Ovary (tissue), 9 donors: ENCODE data around the gene KLHL41. TPM values are rescaled to one million over a fixed set of nuclear protein-coding genes. Genes with fewer than 3 reads are reported as not detected.
A peak's percentile ranks its signal among the peaks of the same experiment; 100 is the strongest.

ENCODE experiments used
- DNase-seq, 5 donors: peaks; one replicate each; pipeline ENCODE4 v3.0.0-alpha.2; 2019 to 2020
- H3K27ac ChIP-seq, 2 donors: fragments of 200-600 bp; one replicate each; pipeline versions ENCODE4 v1.5.1 to v1.8.0; 2019 to 2022
- H3K27me3 ChIP-seq: fragments of 200-600 bp; one replicate; pipeline ENCODE4 v1.8.0; 2022
- H3K36me3 ChIP-seq: fragments of 200-600 bp; sonication (generic); one replicate; pipeline ENCODE4 v1.5.1; 2019
- H3K4me1 ChIP-seq: one replicate; pipeline ENCODE4 v1.8.1; 2013; ENCODE audit warnings: mild to moderate bottlenecking, moderate library complexity; ENCODE audit not compliant: insufficient read depth
- H3K4me3 ChIP-seq: fragments of 200-600 bp; sonication (generic); one replicate; pipeline ENCODE4 v1.5.1; 2017
- H3K9me3 ChIP-seq, 2 donors: fragments of 200-600 bp in 1 of 2; sonication (generic) in 1 of 2; one replicate each; pipeline versions ENCODE4 v1.5.1 to v1.8.1; 2013 to 2019; ENCODE audit warnings: mild to moderate bottlenecking in 1 of 2, moderate library complexity in 1 of 2
- EP300 ChIP-seq: sonication (generic); formaldehyde crosslinking; IDR thresholded peaks from one replicate; pipeline ENCODE4 v1.6.1; 2017; ENCODE audit warnings: antibody characterized with exemption
- POLR2A ChIP-seq: fragments of 450-650 bp; IDR thresholded peaks from one replicate; pipeline ENCODE4 v1.6.1; 2017; ENCODE audit warnings: antibody characterized with exemption, mild to moderate bottlenecking, moderate library complexity
- WGBS, 3 donors: extraction: QIAGEN DNeasy Blood & Tissue Kit in 1 of 3; methylation state at CpG; one replicate each; pipeline versions ENCODE4 v1.1.5 to v1.1.7; 2013 to 2017; 5-methylcytosine and 5-hydroxymethylcytosine counted together
- intact Hi-C, 4 donors: fragments of 100-400 bp; cut with DNase I; formaldehyde crosslinking; loops; one replicate each; pipeline versions ENCODE4 v1.11.0 to v1.15.1; 2022 to 2023
- polyA plus RNA-seq, 2 donors: library from polyadenylated mRNA; stranded (reverse); fragments of 200-250 nt in 1 of 2; fragments of 350-450 nt in 1 of 2; fragmentation: Illumina TruSeq in 1 of 2; extraction: RNeasy Lipid Tissue Mini Kit (QIAGEN cat#74804) in 1 of 2; gene quantifications; one replicate each; pipeline ENCODE4 v1.2.3, GENCODE V29; 2013 to 2014
- total RNA-seq, 7 donors: library from RNA; depleted of rRNA in 2 of 7; stranded (reverse); fragments of >200 nt in 2 of 7; fragmentation: NEBNext Ultra II Directional in 3 of 7; extraction: Animal tissue kit (Norgen Biotek cat#: 25700) in 3 of 7; gene quantifications; one replicate each; pipeline versions ENCODE4 v1.1.0 to v1.2.4, GENCODE V29; 2016 to 2023
- TF ChIP-seq, protein P1 (sequence below), 3 donors: fragments of 450-650 bp in 2 of 3; fragments of 200-600 bp in 1 of 3; IDR thresholded peaks; one replicate each; pipeline versions ENCODE4 v1.5.1 to v1.8.0; 2016 to 2022; ENCODE audit warnings: antibody characterized with exemption in 3 of 3, mild to moderate bottlenecking in 1 of 3
- donor health status: DM: no; HTN: no; CAD: no; lungs with moderate emphysema.
- donor health status: DM: no; HTN: no; CAD: no.
- donor health status: Bipolar disorder and iron deficiency.
- donor health status: DM: yes; HTN: yes; CAD: no.
- donor health status: DM: no; HTN: no; CAD: no.
- donor health status: DM: yes; HTN: yes; CAD: no.

Gene KLHL41
- total and polyA plus RNA-seq, 9 donors: 0.67 to 1.4 (median 1.2) TPM

DNA sequence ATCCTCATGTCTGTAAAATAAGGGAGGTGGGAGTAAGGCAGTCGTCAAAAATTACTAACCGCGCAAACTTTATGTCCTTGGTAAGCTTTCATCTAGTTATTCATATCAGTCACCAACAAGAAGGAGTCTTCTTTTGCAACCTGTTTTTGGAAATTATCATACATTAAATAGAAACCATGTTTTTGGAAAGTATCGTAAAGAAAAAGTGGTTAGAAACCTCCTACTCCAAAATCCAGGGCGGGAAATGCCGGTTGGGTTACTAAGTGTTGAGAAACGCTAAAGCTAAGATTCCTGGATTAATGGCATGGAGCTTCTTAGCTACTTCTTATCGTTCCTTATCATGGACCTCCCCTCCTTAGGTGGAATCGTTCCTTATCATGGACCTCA lies 29.4 kb upstream of the KLHL41 start:
- DNase-seq: no peak
- Histone ChIP-seq H3K9me3 (no peaks in the 10 kb centered on the region), H3K27ac (peak overlapping the region; percentile 46 to 72), H3K27me3 (no peaks in the 10 kb centered on the region), H3K4me3 (peak overlapping the region; percentile 82), H3K36me3 (no peaks in the 10 kb centered on the region), H3K4me1 (no peaks in the 10 kb centered on the region)
- 2 to 5% (median 3%) methylated on average over 9 of the region's 9 CpGs for WGBS, 3 donors
- intact Hi-C loops: no loop called here
- no peak for TF ChIP-seq EP300
- TF ChIP-seq, protein P1, sequence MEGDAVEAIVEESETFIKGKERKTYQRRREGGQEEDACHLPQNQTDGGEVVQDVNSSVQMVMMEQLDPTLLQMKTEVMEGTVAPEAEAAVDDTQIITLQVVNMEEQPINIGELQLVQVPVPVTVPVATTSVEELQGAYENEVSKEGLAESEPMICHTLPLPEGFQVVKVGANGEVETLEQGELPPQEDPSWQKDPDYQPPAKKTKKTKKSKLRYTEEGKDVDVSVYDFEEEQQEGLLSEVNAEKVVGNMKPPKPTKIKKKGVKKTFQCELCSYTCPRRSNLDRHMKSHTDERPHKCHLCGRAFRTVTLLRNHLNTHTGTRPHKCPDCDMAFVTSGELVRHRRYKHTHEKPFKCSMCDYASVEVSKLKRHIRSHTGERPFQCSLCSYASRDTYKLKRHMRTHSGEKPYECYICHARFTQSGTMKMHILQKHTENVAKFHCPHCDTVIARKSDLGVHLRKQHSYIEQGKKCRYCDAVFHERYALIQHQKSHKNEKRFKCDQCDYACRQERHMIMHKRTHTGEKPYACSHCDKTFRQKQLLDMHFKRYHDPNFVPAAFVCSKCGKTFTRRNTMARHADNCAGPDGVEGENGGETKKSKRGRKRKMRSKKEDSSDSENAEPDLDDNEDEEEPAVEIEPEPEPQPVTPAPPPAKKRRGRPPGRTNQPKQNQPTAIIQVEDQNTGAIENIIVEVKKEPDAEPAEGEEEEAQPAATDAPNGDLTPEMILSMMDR (IDR thresholded peaks at IDR 0.05): no peak
- no peak for TF ChIP-seq POLR2A

DNA sequence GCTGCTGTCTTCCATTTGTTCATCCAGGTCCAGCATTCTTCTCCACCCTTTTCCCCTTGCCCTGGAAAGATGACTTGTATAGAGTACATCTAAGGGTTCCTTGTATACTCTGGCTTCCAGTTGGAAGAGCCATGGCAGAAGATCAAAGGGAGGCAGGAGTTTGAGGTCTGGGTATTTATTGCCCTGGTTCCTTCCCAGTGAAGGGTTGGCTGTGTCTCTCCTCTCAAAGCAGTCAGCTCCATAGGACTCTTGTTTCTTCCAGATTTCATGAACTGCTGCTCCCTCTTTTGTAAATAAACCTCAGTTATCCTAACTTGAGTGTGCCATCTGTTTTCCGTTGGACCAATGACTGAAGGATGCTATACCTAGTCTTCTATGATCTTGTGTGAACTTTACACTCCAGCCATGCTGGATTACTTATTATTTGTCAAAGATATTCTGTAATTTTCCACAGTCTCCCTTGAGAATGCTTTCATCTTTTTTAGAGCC lies 23.8 kb upstream of the KLHL41 start:
- no peak overlapping the region for H3K4me3 ChIP-seq
- DNase-seq: no peak
- 92 to 97% (median 95%) methylated on average over 1 of the region's 1 CpG for WGBS, 3 donors
- no peaks in the 10 kb centered on the region for H3K4me1 ChIP-seq
- intact Hi-C loops: no loop called here
- no peaks in the 10 kb centered on the region for H3K27me3 ChIP-seq
- no peak overlapping the region for H3K27ac ChIP-seq
- H3K9me3 ChIP-seq: no peaks in the 10 kb centered on the region
- TF ChIP-seq, protein P1 (IDR thresholded peaks at IDR 0.05): no peak
- TF ChIP-seq EP300 (no peak), POLR2A (no peak)
- H3K36me3 ChIP-seq: no peaks in the 10 kb centered on the region

GRCh38 chr2:169486487-169486886 lies 23.0 kb upstream of the KLHL41 start:
- Histone ChIP-seq H3K4me3 (no peak overlapping the region), H3K27me3 (no peaks in the 10 kb centered on the region), H3K27ac (no peak overlapping the region), H3K36me3 (no peaks in the 10 kb centered on the region), H3K9me3 (no peaks in the 10 kb centered on the region), H3K4me1 (no peaks in the 10 kb centered on the region)
- intact Hi-C loops: no loop called here
- TF ChIP-seq EP300 (no peak), POLR2A (no peak)
- TF ChIP-seq, protein P1 (IDR thresholded peaks at IDR 0.05): no peak
- no peak for DNase-seq

DNA sequence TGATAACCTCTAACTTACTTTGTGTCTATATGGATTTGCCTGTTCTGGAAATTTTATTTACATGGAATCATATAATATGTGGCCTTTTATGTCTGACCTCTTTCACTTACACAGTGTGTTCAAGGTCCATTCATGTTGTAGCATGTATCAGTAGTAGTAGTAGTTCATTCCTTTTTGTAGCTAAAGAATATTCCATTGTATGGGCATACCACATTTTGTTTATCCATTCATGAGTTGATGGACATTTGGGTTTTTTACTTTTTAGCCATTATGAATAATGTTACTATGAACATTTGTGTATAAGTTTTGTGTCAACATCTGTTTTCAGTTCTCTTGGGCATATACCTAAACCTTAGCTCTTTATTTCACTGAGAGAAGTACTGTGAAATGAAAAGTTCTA lies 18.7 kb upstream of the KLHL41 start:
- no peaks in the 10 kb centered on the region for H3K9me3 ChIP-seq
- intact Hi-C loops: no loop called here
- no peak for DNase-seq
- H3K27ac ChIP-seq: no peak overlapping the region
- H3K27me3 ChIP-seq: no peaks in the 10 kb centered on the region
- no peaks in the 10 kb centered on the region for H3K4me1 ChIP-seq
- H3K36me3 ChIP-seq: no peaks in the 10 kb centered on the region
- H3K4me3 ChIP-seq: no peak overlapping the region
- TF ChIP-seq POLR2A (no peak), EP300 (no peak)
- TF ChIP-seq, protein P1 (IDR thresholded peaks at IDR 0.05): no peak

DNA sequence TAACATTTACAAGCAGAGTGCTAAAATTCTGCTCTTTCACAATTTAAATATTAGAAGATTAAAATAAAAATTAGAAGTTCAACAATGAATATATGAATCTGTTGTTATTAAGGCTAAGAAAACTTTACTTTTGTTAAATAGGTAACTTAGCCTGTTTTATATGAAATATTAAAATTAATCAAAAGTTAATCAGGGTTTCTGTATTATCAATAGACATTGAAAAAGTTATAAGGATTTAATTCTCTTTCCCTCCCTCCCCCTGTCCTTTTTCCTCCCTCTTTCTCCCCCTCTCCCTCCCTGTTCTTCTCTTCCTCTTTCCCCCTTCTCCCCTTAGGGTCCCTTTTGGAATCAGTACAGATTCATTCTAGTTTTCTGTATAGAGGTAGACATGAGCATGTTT lies 18.1 kb upstream of the KLHL41 start:
- H3K27me3 ChIP-seq: no peaks in the 10 kb centered on the region
- H3K9me3 ChIP-seq: no peaks in the 10 kb centered on the region
- DNase-seq: no peak
- no peak overlapping the region for H3K27ac ChIP-seq
- H3K4me3 ChIP-seq: no peak overlapping the region
- no peaks in the 10 kb centered on the region for H3K36me3 ChIP-seq
- intact Hi-C loops: no loop called here
- TF ChIP-seq EP300: no peak
- TF ChIP-seq, protein P1 (IDR thresholded peaks at IDR 0.05): no peak
- TF ChIP-seq POLR2A: no peak
- H3K4me1 ChIP-seq: no peaks in the 10 kb centered on the region
